ENCODE results near the gene RBM23.

The RBM23 gene

GRCh38 chr14:22892488-22892887 lies 26.5 kb downstream of the RBM23 start:
- TF ChIP-seq CREB1 (IDR thresholded peaks at IDR 0.05; ENCODE audit: low read depth) (no peak), TCF12 (IDR thresholded peaks at IDR 0.05; ENCODE audit: low read depth) (no peak), TAF1 (IDR thresholded peaks at IDR 0.05; ENCODE audit: low read depth) (no peak), MAX (IDR thresholded peaks at IDR 0.05) (no peak), REST (IDR thresholded peaks at IDR 0.05; ENCODE audit: low read depth) (no peak), EP300 (IDR thresholded peaks at IDR 0.05; ENCODE audit: borderline replicate concordance) (no peak), FOXM1 (IDR thresholded peaks at IDR 0.05; ENCODE audit: borderline replicate concordance, low read depth) (no peak)

- TF ChIP-seq CEBPB (IDR thresholded peaks at IDR 0.05) = no peak
- no peak for TF ChIP-seq EP300 (IDR thresholded peaks at IDR 0.05; ENCODE audit: borderline replicate concordance)
- no peak for TF ChIP-seq TCF12 (IDR thresholded peaks at IDR 0.05; ENCODE audit: low read depth)
- no peak for TF ChIP-seq USF1 (IDR thresholded peaks at IDR 0.05)
- TF ChIP-seq NFIC (IDR thresholded peaks at IDR 0.05) = no peak
- TF ChIP-seq FOXM1 (IDR thresholded peaks at IDR 0.05; ENCODE audit: borderline replicate concordance, low read depth) = no peak
- TF ChIP-seq TAF1 (IDR thresholded peaks at IDR 0.05; ENCODE audit: low read depth) = no peak
Observed at GRCh38 chr14:22890416-22890815, 28.5 kb downstream of the RBM23 start.

- TF ChIP-seq MAX (IDR thresholded peaks at IDR 0.05) = no peak
- no peak for TF ChIP-seq USF1 (IDR thresholded peaks at IDR 0.05)
- no peak for TF ChIP-seq REST (IDR thresholded peaks at IDR 0.05; ENCODE audit: low read depth)
- no peak for TF ChIP-seq CREB1 (IDR thresholded peaks at IDR 0.05; ENCODE audit: low read depth)
- TF ChIP-seq EGR1 (IDR thresholded peaks at IDR 0.05) = no peak
- no peak for TF ChIP-seq TCF12 (IDR thresholded peaks at IDR 0.05; ENCODE audit: low read depth)
- no peak for TF ChIP-seq TEAD4 (IDR thresholded peaks at IDR 0.05)
- no peak for TF ChIP-seq EP300 (IDR thresholded peaks at IDR 0.05; ENCODE audit: borderline replicate concordance)
Observed at GRCh38 chr14:22888662-22889061, 30.3 kb downstream of the RBM23 start.

- no peak for TF ChIP-seq TEAD4 (IDR thresholded peaks at IDR 0.05)
- no peak for TF ChIP-seq RAD21 (IDR thresholded peaks at IDR 0.05; ENCODE audit: low read depth)
- TF ChIP-seq USF1 (IDR thresholded peaks at IDR 0.05) = no peak
- TF ChIP-seq EP300 (IDR thresholded peaks at IDR 0.05; ENCODE audit: borderline replicate concordance) = no peak
- TF ChIP-seq TCF12 (IDR thresholded peaks at IDR 0.05; ENCODE audit: low read depth) = no peak
- TF ChIP-seq FOXM1 (IDR thresholded peaks at IDR 0.05; ENCODE audit: borderline replicate concordance, low read depth) = no peak
- no peak for TF ChIP-seq EGR1 (IDR thresholded peaks at IDR 0.05)
- TF ChIP-seq NFIC (IDR thresholded peaks at IDR 0.05) = no peak
- TF ChIP-seq ZBTB7A (IDR thresholded peaks at IDR 0.05; ENCODE audit: low read depth) = no peak
- no peak for TF ChIP-seq YY1 (IDR thresholded peaks at IDR 0.05; ENCODE audit: low read depth)
- no peak for TF ChIP-seq TAF1 (IDR thresholded peaks at IDR 0.05; ENCODE audit: low read depth)
- TF ChIP-seq CREB1 (IDR thresholded peaks at IDR 0.05; ENCODE audit: low read depth) = no peak
- TF ChIP-seq MAX (IDR thresholded peaks at IDR 0.05) = no peak
- TF ChIP-seq CEBPB (IDR thresholded peaks at IDR 0.05) = no peak
- no peak for TF ChIP-seq REST (IDR thresholded peaks at IDR 0.05; ENCODE audit: low read depth)
Observed at GRCh38 chr14:22887990-22888378, 31.0 kb downstream of the RBM23 start.

All from Ishikawa (cell line).